Calu3 (cell line): ENCODE results near the gene EBP. TPM values are rescaled to one million over a fixed set of nuclear protein-coding genes. Genes with fewer than 3 reads are reported as not detected.
"Not testable (repeated sequence)": the region's sequence is repeated elsewhere in the genome, so short reads cannot be mapped to it uniquely, and the experiment has no call there.

ENCODE experiments used
- BruUV-seq: library from RNA; stranded (reverse); fragments of 400-500 nt; replicated peaks from 2 replicates; lab custom pipeline; 2021; lab: Mats Ljungman, UMichigan
- CTCF ChIA-PET: fragments of 300-600 bp; sonication (Branson Sonifier 250); formaldehyde crosslinking; loops from one replicate; lab custom pipeline; 2022; ENCODE audit warnings: antibody characterized with exemption; lab: Charles Lee
- DNase-seq: peaks from one replicate; pipeline ENCODE4 v3.0.0; 2022
- H3K27ac Mint-ChIP-seq: one replicate; pipeline ENCODE4 v1.8.0; 2022; ENCODE audit warnings: mixed read lengths; ENCODE audit not compliant: unreplicated experiment
- H3K27me3 Mint-ChIP-seq: one replicate; pipeline ENCODE4 v1.8.0; 2022; ENCODE audit warnings: mixed read lengths; ENCODE audit not compliant: unreplicated experiment
- H3K36me3 Mint-ChIP-seq: one replicate; pipeline ENCODE4 v1.8.0; 2022; ENCODE audit warnings: mild to moderate bottlenecking, moderate library complexity, mixed read lengths; ENCODE audit not compliant: insufficient read depth, unreplicated experiment
- H3K4me1 Mint-ChIP-seq: one replicate; pipeline ENCODE4 v1.8.0; 2022; ENCODE audit warnings: mild to moderate bottlenecking, low read depth, mixed read lengths; ENCODE audit not compliant: unreplicated experiment
- H3K4me3 Mint-ChIP-seq: one replicate; pipeline ENCODE4 v1.8.0; 2022; ENCODE audit warnings: mild to moderate bottlenecking, low read depth, moderate library complexity, mixed read lengths; ENCODE audit not compliant: unreplicated experiment
- H3K9me3 Mint-ChIP-seq: one replicate; pipeline ENCODE4 v1.8.0; 2022; ENCODE audit warnings: low read depth, mixed read lengths; ENCODE audit not compliant: unreplicated experiment
- intact Hi-C: fragments of 100-400 bp; cut with micrococcal nuclease; formaldehyde crosslinking; loops from one replicate; pipeline ENCODE4 v1.10.0; 2022; ENCODE audit not compliant: unreplicated experiment
- total RNA-seq: library from RNA; stranded (reverse); gene quantifications from 2 replicates; pipeline ENCODE4 v1.2.3, GENCODE V29; 2022
- TF ChIP-seq, protein P1 (sequence below): fragments of 200-600 bp; IDR thresholded peaks from one replicate; pipeline ENCODE4 v1.8.0; 2022; ENCODE audit warnings: antibody characterized with exemption; ENCODE audit not compliant: unreplicated experiment

Gene EBP
- total RNA-seq, 1 experiment from 2014 or later, result 186 TPM

DNA sequence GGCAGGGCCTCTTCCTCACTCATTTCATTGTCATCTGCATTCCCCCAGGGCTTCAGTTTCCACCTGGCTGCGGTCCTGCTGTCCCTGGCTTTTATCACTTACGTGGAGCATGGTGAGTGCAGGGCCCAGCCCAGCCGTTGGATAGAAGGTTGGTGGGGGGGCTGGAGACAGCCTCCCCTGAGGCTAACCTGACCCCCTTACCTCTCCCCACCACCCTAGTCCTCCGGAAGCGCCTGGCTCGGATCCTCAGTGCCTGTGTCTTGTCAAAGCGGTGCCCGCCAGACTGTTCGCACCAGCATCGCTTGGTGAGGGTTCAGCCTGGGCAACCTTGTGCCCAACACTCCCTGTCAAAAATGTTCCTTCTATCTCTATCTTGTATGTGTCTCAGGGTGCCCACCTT lies 5.8 kb upstream of the EBP start:
- BruUV-seq, result no TSS peak
- Mint-ChIP-seq H3K4me1 (peaks cover 13% of the 10 kb centered on the region), H3K27ac (no peak overlapping the region), H3K27me3 (no peaks in the 10 kb centered on the region), H3K4me3 (no peak overlapping the region), H3K36me3 (peaks cover 10% of the 10 kb centered on the region), H3K9me3 (no peaks in the 10 kb centered on the region)
- TF ChIP-seq, protein P1, sequence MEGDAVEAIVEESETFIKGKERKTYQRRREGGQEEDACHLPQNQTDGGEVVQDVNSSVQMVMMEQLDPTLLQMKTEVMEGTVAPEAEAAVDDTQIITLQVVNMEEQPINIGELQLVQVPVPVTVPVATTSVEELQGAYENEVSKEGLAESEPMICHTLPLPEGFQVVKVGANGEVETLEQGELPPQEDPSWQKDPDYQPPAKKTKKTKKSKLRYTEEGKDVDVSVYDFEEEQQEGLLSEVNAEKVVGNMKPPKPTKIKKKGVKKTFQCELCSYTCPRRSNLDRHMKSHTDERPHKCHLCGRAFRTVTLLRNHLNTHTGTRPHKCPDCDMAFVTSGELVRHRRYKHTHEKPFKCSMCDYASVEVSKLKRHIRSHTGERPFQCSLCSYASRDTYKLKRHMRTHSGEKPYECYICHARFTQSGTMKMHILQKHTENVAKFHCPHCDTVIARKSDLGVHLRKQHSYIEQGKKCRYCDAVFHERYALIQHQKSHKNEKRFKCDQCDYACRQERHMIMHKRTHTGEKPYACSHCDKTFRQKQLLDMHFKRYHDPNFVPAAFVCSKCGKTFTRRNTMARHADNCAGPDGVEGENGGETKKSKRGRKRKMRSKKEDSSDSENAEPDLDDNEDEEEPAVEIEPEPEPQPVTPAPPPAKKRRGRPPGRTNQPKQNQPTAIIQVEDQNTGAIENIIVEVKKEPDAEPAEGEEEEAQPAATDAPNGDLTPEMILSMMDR, result no peak
- intact Hi-C loops, result no loop called here
- CTCF ChIA-PET, result no interaction called here
- no peak for DNase-seq

DNA sequence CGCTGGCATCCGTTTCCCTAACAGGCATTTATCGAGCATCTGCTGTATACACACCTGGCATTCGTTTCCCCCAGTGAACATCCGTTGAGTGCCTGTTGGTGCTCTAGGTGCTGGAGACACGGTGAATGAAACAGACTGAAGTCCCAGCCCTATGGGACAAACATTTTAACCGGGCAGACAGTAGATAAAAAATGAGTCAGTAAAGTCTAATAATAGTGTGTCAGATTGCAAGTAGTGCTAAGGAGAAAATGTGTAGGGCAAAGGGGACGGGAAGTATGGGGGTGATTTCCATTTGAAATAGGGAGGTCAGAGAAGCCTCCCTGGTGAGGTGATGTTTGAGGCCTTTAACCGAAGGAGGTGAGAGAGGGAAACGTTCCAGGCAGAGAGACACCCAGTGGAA lies 5.3 kb upstream of the EBP start:
- TF ChIP-seq, protein P1, result no peak
- CTCF ChIA-PET, result no interaction called here
- no TSS peak for BruUV-seq
- DNase-seq, result no peak
- Mint-ChIP-seq H3K4me1 (peaks cover 13% of the 10 kb centered on the region), H3K27me3 (no peaks in the 10 kb centered on the region), H3K9me3 (no peaks in the 10 kb centered on the region), H3K4me3 (no peak overlapping the region), H3K36me3 (peaks cover 13% of the 10 kb centered on the region), H3K27ac (no peak overlapping the region)
- intact Hi-C loops, result no loop called here

DNA sequence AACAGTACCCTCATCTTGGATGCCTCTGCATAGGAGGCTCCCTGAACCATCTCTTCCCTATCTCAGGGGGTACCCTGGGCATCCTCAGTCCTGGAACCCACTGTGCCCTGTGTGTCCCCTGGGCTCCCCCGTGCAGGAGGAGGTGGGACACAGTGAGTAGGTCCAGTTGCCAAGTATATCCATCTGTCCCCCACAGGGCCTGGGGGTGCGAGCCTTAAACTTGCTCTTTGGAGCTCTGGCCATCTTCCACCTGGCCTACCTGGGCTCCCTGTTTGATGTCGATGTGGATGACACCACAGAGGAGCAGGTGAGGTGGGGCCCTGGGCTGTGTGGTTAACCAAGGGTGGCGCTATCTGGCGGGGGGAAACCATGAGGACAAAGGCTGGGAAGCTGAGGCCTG lies 4.6 kb upstream of the EBP start:
- no TSS peak for BruUV-seq
- DNase-seq, result no peak
- intact Hi-C loops, result no loop called here
- CTCF ChIA-PET, result no interaction called here
- peaks cover 20% of the 10 kb centered on the region for H3K36me3 Mint-ChIP-seq
- peaks cover 8% of the 10 kb centered on the region for H3K4me1 Mint-ChIP-seq
- H3K9me3 Mint-ChIP-seq, result no peaks in the 10 kb centered on the region
- no peak overlapping the region for H3K27ac Mint-ChIP-seq
- no peaks in the 10 kb centered on the region for H3K27me3 Mint-ChIP-seq
- TF ChIP-seq, protein P1, result no peak
- H3K4me3 Mint-ChIP-seq, result no peak overlapping the region

DNA sequence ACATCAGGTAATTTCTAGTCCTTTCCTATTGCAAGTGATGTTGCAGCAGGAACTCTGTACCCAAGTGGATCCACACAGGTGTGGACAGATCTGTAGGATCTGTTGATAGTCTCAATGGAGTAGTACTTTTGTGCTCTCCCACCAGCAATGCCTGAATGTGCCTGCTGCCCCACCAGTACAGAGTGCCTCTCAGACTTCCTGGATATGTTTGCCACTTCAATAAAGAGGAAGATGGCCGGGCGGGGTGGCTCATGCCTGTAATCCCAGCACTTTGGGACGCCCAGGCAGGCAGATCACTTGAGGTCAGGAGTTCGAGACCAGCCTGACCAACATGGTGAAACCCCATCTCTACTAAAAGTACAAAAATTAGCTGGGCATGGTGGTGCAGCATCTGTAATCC lies 2.1 kb upstream of the EBP start:
- H3K4me1 Mint-ChIP-seq, CTCF ChIA-PET, H3K27me3 Mint-ChIP-seq, DNase-seq, H3K4me3 Mint-ChIP-seq, intact Hi-C loops, BruUV-seq, H3K27ac Mint-ChIP-seq, H3K9me3 Mint-ChIP-seq: not testable (repeated sequence)
- peaks cover 36% of the 10 kb centered on the region for H3K36me3 Mint-ChIP-seq

DNA sequence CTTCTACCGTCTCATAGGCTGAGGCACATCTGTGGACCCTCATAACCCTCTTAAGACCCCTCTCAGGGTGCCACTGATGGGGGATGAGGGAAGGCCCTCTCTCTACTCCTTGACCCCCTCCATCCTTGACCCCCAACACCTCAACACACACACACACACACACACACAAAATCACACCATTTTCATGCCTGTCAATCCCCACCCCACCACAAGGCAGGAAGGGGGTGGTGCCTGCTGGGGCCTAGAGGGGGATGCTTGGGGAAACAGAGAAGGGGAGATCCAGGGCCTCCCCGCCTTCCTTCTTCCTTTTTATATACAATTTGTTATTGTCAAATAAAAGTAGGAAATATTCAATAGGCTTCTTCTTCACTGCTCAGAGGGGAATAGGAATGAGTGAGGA lies 1.2 kb upstream of the EBP start:
- CTCF ChIA-PET, result no interaction called here
- peak overlapping the region; percentile 83 for H3K27ac Mint-ChIP-seq

More for the DNA sequence above, 1.2 kb upstream of the EBP start:
- Mint-ChIP-seq H3K4me3 (peak overlapping the region; percentile 78), H3K9me3 (no peaks in the 10 kb centered on the region), H3K4me1 (peaks cover 8% of the 10 kb centered on the region), H3K27me3 (no peaks in the 10 kb centered on the region), H3K36me3 (peaks cover 32% of the 10 kb centered on the region)
- no peak for DNase-seq
- intact Hi-C loops, result no loop called here
- no TSS peak for BruUV-seq
- TF ChIP-seq, protein P1, result no peak
